ENCODE data around the gene PPFIA2.

Gene PPFIA2

DNA sequence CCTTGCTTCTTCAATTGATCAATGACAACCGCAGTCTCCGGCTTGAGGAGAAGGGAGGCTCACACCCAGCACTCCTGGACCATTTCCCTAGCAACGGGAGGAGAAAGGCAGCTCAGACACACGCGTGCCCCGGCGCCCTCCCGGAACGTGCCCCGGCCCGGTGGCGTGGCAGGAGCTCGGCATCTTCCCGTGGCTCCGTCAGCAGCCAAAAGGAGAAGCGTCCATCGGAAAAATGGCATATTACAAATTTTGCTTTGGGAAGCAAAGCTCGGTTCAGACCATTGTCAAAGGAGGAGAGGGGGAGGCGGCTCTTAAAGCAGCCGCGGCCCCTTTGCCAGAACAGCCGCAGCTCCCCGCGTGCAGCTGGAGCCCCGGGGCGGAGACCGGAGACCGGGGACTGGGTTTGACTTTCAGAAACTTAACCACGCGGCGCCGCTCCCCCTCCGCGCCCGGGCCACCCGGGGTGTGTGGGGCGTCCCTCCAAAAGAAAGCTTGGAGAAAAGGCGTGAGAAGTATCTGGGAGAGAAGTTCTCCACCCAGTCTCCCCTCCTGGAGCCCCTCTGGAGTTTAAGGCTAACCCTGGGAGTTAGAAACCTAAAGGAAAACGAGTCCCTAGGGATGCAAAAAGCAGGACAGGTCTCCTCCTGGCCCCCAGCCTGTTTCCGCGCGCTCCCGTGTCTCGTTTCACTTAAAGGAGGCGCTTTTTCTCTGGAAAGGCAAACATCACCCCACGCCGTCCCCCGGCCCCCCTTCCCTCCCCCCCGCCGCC, 545 bp downstream of the PPFIA2 start (continued):
- TF ChIP-seq, protein P1, sequence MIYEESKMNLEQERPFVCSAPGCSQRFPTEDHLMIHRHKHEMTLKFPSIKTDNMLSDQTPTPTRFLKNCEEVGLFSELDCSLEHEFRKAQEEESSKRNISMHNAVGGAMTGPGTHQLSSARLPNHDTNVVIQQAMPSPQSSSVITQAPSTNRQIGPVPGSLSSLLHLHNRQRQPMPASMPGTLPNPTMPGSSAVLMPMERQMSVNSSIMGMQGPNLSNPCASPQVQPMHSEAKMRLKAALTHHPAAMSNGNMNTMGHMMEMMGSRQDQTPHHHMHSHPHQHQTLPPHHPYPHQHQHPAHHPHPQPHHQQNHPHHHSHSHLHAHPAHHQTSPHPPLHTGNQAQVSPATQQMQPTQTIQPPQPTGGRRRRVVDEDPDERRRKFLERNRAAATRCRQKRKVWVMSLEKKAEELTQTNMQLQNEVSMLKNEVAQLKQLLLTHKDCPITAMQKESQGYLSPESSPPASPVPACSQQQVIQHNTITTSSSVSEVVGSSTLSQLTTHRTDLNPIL (CRISPR knock-in tag; IDR thresholded peaks at IDR 0.05; ENCODE audit: low read depth), result no peak
- TF ChIP-seq ZFP30 (CRISPR knock-in tag; IDR thresholded peaks at IDR 0.05) (no peak), RARB (CRISPR knock-in tag; IDR thresholded peaks at IDR 0.05) (no peak), CSRNP3 (CRISPR knock-in tag; IDR thresholded peaks at IDR 0.05) (no peak)
- TF ChIP-seq, protein P2, sequence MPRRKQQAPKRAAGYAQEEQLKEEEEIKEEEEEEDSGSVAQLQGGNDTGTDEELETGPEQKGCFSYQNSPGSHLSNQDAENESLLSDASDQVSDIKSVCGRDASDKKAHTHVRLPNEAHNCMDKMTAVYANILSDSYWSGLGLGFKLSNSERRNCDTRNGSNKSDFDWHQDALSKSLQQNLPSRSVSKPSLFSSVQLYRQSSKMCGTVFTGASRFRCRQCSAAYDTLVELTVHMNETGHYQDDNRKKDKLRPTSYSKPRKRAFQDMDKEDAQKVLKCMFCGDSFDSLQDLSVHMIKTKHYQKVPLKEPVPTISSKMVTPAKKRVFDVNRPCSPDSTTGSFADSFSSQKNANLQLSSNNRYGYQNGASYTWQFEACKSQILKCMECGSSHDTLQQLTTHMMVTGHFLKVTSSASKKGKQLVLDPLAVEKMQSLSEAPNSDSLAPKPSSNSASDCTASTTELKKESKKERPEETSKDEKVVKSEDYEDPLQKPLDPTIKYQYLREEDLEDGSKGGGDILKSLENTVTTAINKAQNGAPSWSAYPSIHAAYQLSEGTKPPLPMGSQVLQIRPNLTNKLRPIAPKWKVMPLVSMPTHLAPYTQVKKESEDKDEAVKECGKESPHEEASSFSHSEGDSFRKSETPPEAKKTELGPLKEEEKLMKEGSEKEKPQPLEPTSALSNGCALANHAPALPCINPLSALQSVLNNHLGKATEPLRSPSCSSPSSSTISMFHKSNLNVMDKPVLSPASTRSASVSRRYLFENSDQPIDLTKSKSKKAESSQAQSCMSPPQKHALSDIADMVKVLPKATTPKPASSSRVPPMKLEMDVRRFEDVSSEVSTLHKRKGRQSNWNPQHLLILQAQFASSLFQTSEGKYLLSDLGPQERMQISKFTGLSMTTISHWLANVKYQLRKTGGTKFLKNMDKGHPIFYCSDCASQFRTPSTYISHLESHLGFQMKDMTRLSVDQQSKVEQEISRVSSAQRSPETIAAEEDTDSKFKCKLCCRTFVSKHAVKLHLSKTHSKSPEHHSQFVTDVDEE (CRISPR knock-in tag; IDR thresholded peaks at IDR 0.05), result no peak

GRCh38 chr12:81757731-81758365, 1.3 kb downstream of the PPFIA2 start:
- TF ChIP-seq ZC3H10 (CRISPR knock-in tag; IDR thresholded peaks at IDR 0.05), result no peak
- no peak for TF ChIP-seq ZNF565 (CRISPR knock-in tag; conservative IDR thresholded peaks at IDR 0.05; ENCODE audit: low read depth)
- no peak for TF ChIP-seq ZFP30 (CRISPR knock-in tag; IDR thresholded peaks at IDR 0.05)
- TF ChIP-seq ISL1 (CRISPR knock-in tag; IDR thresholded peaks at IDR 0.05), result no peak
- TF ChIP-seq CSRNP3 (CRISPR knock-in tag; IDR thresholded peaks at IDR 0.05), result no peak
- no peak for TF ChIP-seq RARB (CRISPR knock-in tag; IDR thresholded peaks at IDR 0.05)
- TF ChIP-seq PPARA (CRISPR knock-in tag; IDR thresholded peaks at IDR 0.05; ENCODE audit: borderline replicate concordance), result no peak
- TF ChIP-seq BACH2 (CRISPR knock-in tag; IDR thresholded peaks at IDR 0.05; ENCODE audit: borderline replicate concordance), result no peak
- no peak for TF ChIP-seq OSR1 (CRISPR knock-in tag; IDR thresholded peaks at IDR 0.05)
- TF ChIP-seq, protein P2 (CRISPR knock-in tag; IDR thresholded peaks at IDR 0.05), result no peak
- no peak for TF ChIP-seq CSDC2 (CRISPR knock-in tag; IDR thresholded peaks at IDR 0.05)
- no peak for TF ChIP-seq TOX (CRISPR knock-in tag; IDR thresholded peaks at IDR 0.05; ENCODE audit: borderline replicate concordance)
- TF ChIP-seq SNAI2 (CRISPR knock-in tag; IDR thresholded peaks at IDR 0.05), result no peak
- TF ChIP-seq, protein P1 (CRISPR knock-in tag; IDR thresholded peaks at IDR 0.05; ENCODE audit: low read depth), result no peak
- no peak for TF ChIP-seq GLIS3 (CRISPR knock-in tag; IDR thresholded peaks at IDR 0.05)
- no peak for TF ChIP-seq ZNF70 (CRISPR knock-in tag; IDR thresholded peaks at IDR 0.05)
- TF ChIP-seq, protein P3, sequence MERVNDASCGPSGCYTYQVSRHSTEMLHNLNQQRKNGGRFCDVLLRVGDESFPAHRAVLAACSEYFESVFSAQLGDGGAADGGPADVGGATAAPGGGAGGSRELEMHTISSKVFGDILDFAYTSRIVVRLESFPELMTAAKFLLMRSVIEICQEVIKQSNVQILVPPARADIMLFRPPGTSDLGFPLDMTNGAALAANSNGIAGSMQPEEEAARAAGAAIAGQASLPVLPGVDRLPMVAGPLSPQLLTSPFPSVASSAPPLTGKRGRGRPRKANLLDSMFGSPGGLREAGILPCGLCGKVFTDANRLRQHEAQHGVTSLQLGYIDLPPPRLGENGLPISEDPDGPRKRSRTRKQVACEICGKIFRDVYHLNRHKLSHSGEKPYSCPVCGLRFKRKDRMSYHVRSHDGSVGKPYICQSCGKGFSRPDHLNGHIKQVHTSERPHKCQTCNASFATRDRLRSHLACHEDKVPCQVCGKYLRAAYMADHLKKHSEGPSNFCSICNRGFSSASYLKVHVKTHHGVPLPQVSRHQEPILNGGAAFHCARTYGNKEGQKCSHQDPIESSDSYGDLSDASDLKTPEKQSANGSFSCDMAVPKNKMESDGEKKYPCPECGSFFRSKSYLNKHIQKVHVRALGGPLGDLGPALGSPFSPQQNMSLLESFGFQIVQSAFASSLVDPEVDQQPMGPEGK (CRISPR knock-in tag; IDR thresholded peaks at IDR 0.05; ENCODE audit: borderline replicate concordance), result no peak
- no peak for TF ChIP-seq POU6F1 (CRISPR knock-in tag; IDR thresholded peaks at IDR 0.05; ENCODE audit: borderline replicate concordance, low read depth)
- TF ChIP-seq ZNF8 (CRISPR knock-in tag; IDR thresholded peaks at IDR 0.05), result no peak
- no peak for TF ChIP-seq TCF4 (CRISPR knock-in tag; IDR thresholded peaks at IDR 0.05; ENCODE audit: borderline replicate concordance)
- no peak for ATAC-seq
